ENCODE measurements around the gene ZNF626. TPM values are rescaled to one million over a fixed set of nuclear protein-coding genes. Genes with fewer than 3 reads are reported as not detected.

Gene ZNF626
- 10.6 TPM for polyA plus RNA-seq (2013, experiment 1 of 2)
- polyA plus RNA-seq (2013, experiment 2 of 2): 11.7 TPM

GRCh38 chr19:20661150-20661819, at the start of gene ZNF626:
Gene ZNF626 (minus strand): TSS chr19:20661571. CDS start chr19:20661446, 125 bp downstream.
- peak within 1 kb of the TSS; percentile 63 for H3K27ac ChIP-seq (replicated peaks; ENCODE audit: low read length)
- DNase-seq (ENCODE audit: low spot score): peak; percentile 98
- H4K91ac ChIP-seq (ENCODE audit: low read depth, low read length, poor library complexity): no peak within 1 kb of the TSS
- H2AK5ac ChIP-seq (ENCODE audit: low read depth, low read length): no peak within 1 kb of the TSS
- H2AFZ ChIP-seq (ENCODE audit: low read length): peak within 1 kb of the TSS; percentile 90
- no peaks in the 10 kb centered on the region for H3K27me3 ChIP-seq (ENCODE audit: control insufficient read depth in 3 of 3, insufficient read depth in 3 of 3, low read depth in 1 of 3, low read length in 3 of 3)
- no peak within 1 kb of the TSS for H3K4ac ChIP-seq (ENCODE audit: low read length)
- H3K14ac ChIP-seq (ENCODE audit: low read length): peak within 1 kb of the TSS; percentile 38
- H3K9ac ChIP-seq (ENCODE audit: low read depth, low read length, poor library complexity): peak within 1 kb of the TSS; percentile 81
- H2BK12ac ChIP-seq (ENCODE audit: low read length): peak within 1 kb of the TSS; percentile 94
- peaks cover 9% of the 10 kb centered on the region for H3K79me1 ChIP-seq (ENCODE audit: low read depth, low read length)
- no peak within 1 kb of the TSS for H3K23ac ChIP-seq (ENCODE audit: low read depth, low read length, poor library complexity)
- H3K4me1 ChIP-seq (ENCODE audit: control insufficient read depth in 2 of 2, insufficient read depth in 1 of 2, low read depth in 1 of 2, low read length in 2 of 2): peaks cover 0 to 10% of the 10 kb centered on the region in 2 donors
- no peak within 1 kb of the TSS for H2BK5ac ChIP-seq (ENCODE audit: low read length)
- H3K18ac ChIP-seq (ENCODE audit: low read length): peak within 1 kb of the TSS; percentile 85
- no CpG with 5 or more reads among the region's 25 CpGs for WGBS, 2 donors (ENCODE audit: extremely low coverage in 2 of 2, insufficient read length in 2 of 2, insufficient replicate concordance in 1 of 2)
- H3K9me3 ChIP-seq (replicated peaks in 1 of 2; ENCODE audit: control insufficient read depth in 2 of 2, insufficient read depth in 1 of 2, low read depth in 1 of 2, low read length in 2 of 2): peaks cover 5 to 59% of the 10 kb centered on the region in 2 donors
- H4K8ac ChIP-seq (ENCODE audit: low read depth, low read length): no peak within 1 kb of the TSS
- peaks cover 21 to 43% of the 10 kb centered on the region in 2 donors for H3K36me3 ChIP-seq (replicated peaks in 1 of 2; ENCODE audit: control insufficient read depth in 2 of 2, insufficient read depth in 2 of 2, low read length in 2 of 2)
- H2BK120ac ChIP-seq (ENCODE audit: low read depth, low read length): no peak within 1 kb of the TSS
- peak within 1 kb of the TSS; percentile 89 to 92 for H3K4me3 ChIP-seq (ENCODE audit: low read length in 2 of 2)
- H2BK15ac ChIP-seq (ENCODE audit: low read length): no peak within 1 kb of the TSS
- peak within 1 kb of the TSS; percentile 77 for H3K4me2 ChIP-seq (ENCODE audit: insufficient read depth, low read length, poor library complexity, severe bottlenecking)

GRCh38 chr19:20669263-20669662, 7.9 kb upstream of the ZNF626 start:
- Histone ChIP-seq H3K36me3 (replicated peaks in 1 of 2; ENCODE audit: control insufficient read depth in 2 of 2, insufficient read depth in 2 of 2, low read length in 2 of 2) (no peaks in the 10 kb centered on the region), H2AK5ac (ENCODE audit: low read depth, low read length) (no peak overlapping the region), H3K4ac (ENCODE audit: low read length) (no peak overlapping the region), H2BK5ac (ENCODE audit: low read length) (no peak overlapping the region), H2BK15ac (ENCODE audit: low read length) (no peak overlapping the region), H3K9me3 (replicated peaks in 1 of 2; ENCODE audit: control insufficient read depth in 2 of 2, insufficient read depth in 1 of 2, low read depth in 1 of 2, low read length in 2 of 2) (peaks cover 0 to 3% of the 10 kb centered on the region in 2 donors), H3K18ac (ENCODE audit: low read length) (no peak overlapping the region), H4K8ac (ENCODE audit: low read depth, low read length) (no peak overlapping the region), H2AFZ (ENCODE audit: low read length) (no peak overlapping the region), H2BK120ac (ENCODE audit: low read depth, low read length) (no peak overlapping the region), H3K79me1 (ENCODE audit: low read depth, low read length) (no peaks in the 10 kb centered on the region), H2BK12ac (ENCODE audit: low read length) (no peak overlapping the region), H3K27ac (replicated peaks; ENCODE audit: low read length) (no peak overlapping the region), H3K9ac (ENCODE audit: low read depth, low read length, poor library complexity) (no peak overlapping the region), H3K4me2 (ENCODE audit: insufficient read depth, low read length, poor library complexity, severe bottlenecking) (no peak overlapping the region), H3K4me3 (ENCODE audit: low read length in 2 of 2) (no peak overlapping the region), H3K27me3 (ENCODE audit: control insufficient read depth in 3 of 3, insufficient read depth in 3 of 3, low read depth in 1 of 3, low read length in 3 of 3) (no peaks in the 10 kb centered on the region), H3K23ac (ENCODE audit: low read depth, low read length, poor library complexity) (no peak overlapping the region), H3K14ac (ENCODE audit: low read length) (no peak overlapping the region), H3K4me1 (ENCODE audit: control insufficient read depth in 2 of 2, insufficient read depth in 1 of 2, low read depth in 1 of 2, low read length in 2 of 2) (peaks cover 0 to 3% of the 10 kb centered on the region in 2 donors), H4K91ac (ENCODE audit: low read depth, low read length, poor library complexity) (no peak overlapping the region)
- DNase-seq (ENCODE audit: low spot score): no peak
- WGBS, 2 donors (ENCODE audit: extremely low coverage in 2 of 2, insufficient read length in 2 of 2, insufficient replicate concordance in 1 of 2): no CpG with 5 or more reads among the region's 9 CpGs

- Histone ChIP-seq H2BK120ac (ENCODE audit: low read depth, low read length) (no peak overlapping the region), H3K4ac (ENCODE audit: low read length) (no peak overlapping the region), H3K79me1 (ENCODE audit: low read depth, low read length) (no peaks in the 10 kb centered on the region), H3K9ac (ENCODE audit: low read depth, low read length, poor library complexity) (no peak overlapping the region), H3K27me3 (ENCODE audit: control insufficient read depth in 3 of 3, insufficient read depth in 3 of 3, low read depth in 1 of 3, low read length in 3 of 3) (no peaks in the 10 kb centered on the region), H3K27ac (replicated peaks; ENCODE audit: low read length) (no peak overlapping the region), H2BK15ac (ENCODE audit: low read length) (no peak overlapping the region), H3K36me3 (replicated peaks in 1 of 2; ENCODE audit: control insufficient read depth in 2 of 2, insufficient read depth in 2 of 2, low read length in 2 of 2) (no peaks in the 10 kb centered on the region), H3K4me3 (ENCODE audit: low read length in 2 of 2) (no peak overlapping the region), H3K9me3 (replicated peaks in 1 of 2; ENCODE audit: control insufficient read depth in 2 of 2, insufficient read depth in 1 of 2, low read depth in 1 of 2, low read length in 2 of 2) (peaks cover 0 to 15% of the 10 kb centered on the region in 2 donors), H2AFZ (ENCODE audit: low read length) (no peak overlapping the region), H2AK5ac (ENCODE audit: low read depth, low read length) (no peak overlapping the region), H3K14ac (ENCODE audit: low read length) (no peak overlapping the region), H3K4me2 (ENCODE audit: insufficient read depth, low read length, poor library complexity, severe bottlenecking) (no peak overlapping the region), H3K18ac (ENCODE audit: low read length) (no peak overlapping the region), H3K4me1 (ENCODE audit: control insufficient read depth in 2 of 2, insufficient read depth in 1 of 2, low read depth in 1 of 2, low read length in 2 of 2) (peaks cover 0 to 3% of the 10 kb centered on the region in 2 donors), H2BK12ac (ENCODE audit: low read length) (no peak overlapping the region), H4K91ac (ENCODE audit: low read depth, low read length, poor library complexity) (no peak overlapping the region), H3K23ac (ENCODE audit: low read depth, low read length, poor library complexity) (no peak overlapping the region), H2BK5ac (ENCODE audit: low read length) (no peak overlapping the region), H4K8ac (ENCODE audit: low read depth, low read length) (no peak overlapping the region)
- DNase-seq (ENCODE audit: low spot score): no peak
- no CpG with 5 or more reads among the region's 4 CpGs for WGBS, 2 donors (ENCODE audit: extremely low coverage in 2 of 2, insufficient read length in 2 of 2, insufficient replicate concordance in 1 of 2)
Measured at GRCh38 chr19:20667281-20667680, 5.9 kb upstream of the ZNF626 start.

- Histone ChIP-seq H3K4me1 (ENCODE audit: control insufficient read depth in 2 of 2, insufficient read depth in 1 of 2, low read depth in 1 of 2, low read length in 2 of 2) (peaks cover 0 to 7% of the 10 kb centered on the region in 2 donors), H3K27ac (replicated peaks; ENCODE audit: low read length) (peak overlapping the region; percentile 24), H3K27me3 (ENCODE audit: control insufficient read depth in 3 of 3, insufficient read depth in 3 of 3, low read depth in 1 of 3, low read length in 3 of 3) (no peaks in the 10 kb centered on the region), H3K23ac (ENCODE audit: low read depth, low read length, poor library complexity) (peak overlapping the region; percentile 26), H3K9me3 (replicated peaks in 1 of 2; ENCODE audit: control insufficient read depth in 2 of 2, insufficient read depth in 1 of 2, low read depth in 1 of 2, low read length in 2 of 2) (peaks cover 0 to 21% of the 10 kb centered on the region in 2 donors), H2BK5ac (ENCODE audit: low read length) (no peak overlapping the region), H3K9ac (ENCODE audit: low read depth, low read length, poor library complexity) (no peak overlapping the region), H2BK15ac (ENCODE audit: low read length) (no peak overlapping the region), H2BK120ac (ENCODE audit: low read depth, low read length) (no peak overlapping the region), H3K14ac (ENCODE audit: low read length) (no peak overlapping the region), H2AFZ (ENCODE audit: low read length) (peak overlapping the region; percentile 89), H3K4me3 (ENCODE audit: low read length in 2 of 2) (no peak overlapping the region), H3K4ac (ENCODE audit: low read length) (no peak overlapping the region), H4K8ac (ENCODE audit: low read depth, low read length) (peak overlapping the region; percentile 55), H3K18ac (ENCODE audit: low read length) (peak overlapping the region; percentile 76), H3K4me2 (ENCODE audit: insufficient read depth, low read length, poor library complexity, severe bottlenecking) (no peak overlapping the region), H4K91ac (ENCODE audit: low read depth, low read length, poor library complexity) (no peak overlapping the region), H3K79me1 (ENCODE audit: low read depth, low read length) (peaks cover 3% of the 10 kb centered on the region), H3K36me3 (replicated peaks in 1 of 2; ENCODE audit: control insufficient read depth in 2 of 2, insufficient read depth in 2 of 2, low read length in 2 of 2) (peaks cover 0 to 5% of the 10 kb centered on the region in 2 donors), H2AK5ac (ENCODE audit: low read depth, low read length) (no peak overlapping the region), H2BK12ac (ENCODE audit: low read length) (no peak overlapping the region)
- WGBS, 2 donors (ENCODE audit: extremely low coverage in 2 of 2, insufficient read length in 2 of 2, insufficient replicate concordance in 1 of 2): no CpG with 5 or more reads among the region's 22 CpGs
- peak; percentile 24 for DNase-seq (ENCODE audit: low spot score)
Measured at GRCh38 chr19:20664901-20665781, 3.8 kb upstream of the ZNF626 start.
